ENCODE data around the gene EIF4G3. TPM values are rescaled to one million over a fixed set of nuclear protein-coding genes. Genes with fewer than 3 reads are reported as not detected.
A peak's percentile ranks its signal among the peaks of the same experiment; 100 is the strongest.
"Not testable (repeated sequence)": the region's sequence is repeated elsewhere in the genome, so short reads cannot be mapped to it uniquely, and the experiment has no call there.

Gene EIF4G3
- total and polyA plus RNA-seq, 4 donors = 16.5 to 59.8 (median 33.4) TPM

DNA sequence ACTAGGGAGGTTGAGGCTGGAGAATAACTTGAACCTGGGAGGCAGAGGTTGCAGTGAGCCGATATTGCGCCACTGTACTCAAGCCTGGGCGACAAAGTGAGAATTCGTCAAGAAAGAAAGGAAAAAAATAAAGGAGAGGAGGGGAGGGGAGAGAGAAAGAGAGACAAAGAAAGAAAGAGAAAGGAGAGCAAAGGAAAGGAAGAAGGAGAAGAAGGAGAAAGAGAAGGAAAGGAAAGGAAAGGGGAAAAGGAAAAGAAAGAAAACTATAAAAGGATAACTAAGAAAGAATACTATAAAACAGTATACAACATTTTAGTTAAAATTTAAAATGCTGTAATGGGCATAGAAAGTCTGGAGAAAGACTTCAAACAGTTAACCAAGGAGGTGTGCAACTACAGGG, 33.6 kb downstream of the EIF4G3 start:
- H3K9me3 ChIP-seq (ENCODE audit: control insufficient read depth in 4 of 4, insufficient read depth in 3 of 4, low read length in 3 of 4) = no peaks in the 10 kb centered on the region
- TF ChIP-seq, protein P1, sequence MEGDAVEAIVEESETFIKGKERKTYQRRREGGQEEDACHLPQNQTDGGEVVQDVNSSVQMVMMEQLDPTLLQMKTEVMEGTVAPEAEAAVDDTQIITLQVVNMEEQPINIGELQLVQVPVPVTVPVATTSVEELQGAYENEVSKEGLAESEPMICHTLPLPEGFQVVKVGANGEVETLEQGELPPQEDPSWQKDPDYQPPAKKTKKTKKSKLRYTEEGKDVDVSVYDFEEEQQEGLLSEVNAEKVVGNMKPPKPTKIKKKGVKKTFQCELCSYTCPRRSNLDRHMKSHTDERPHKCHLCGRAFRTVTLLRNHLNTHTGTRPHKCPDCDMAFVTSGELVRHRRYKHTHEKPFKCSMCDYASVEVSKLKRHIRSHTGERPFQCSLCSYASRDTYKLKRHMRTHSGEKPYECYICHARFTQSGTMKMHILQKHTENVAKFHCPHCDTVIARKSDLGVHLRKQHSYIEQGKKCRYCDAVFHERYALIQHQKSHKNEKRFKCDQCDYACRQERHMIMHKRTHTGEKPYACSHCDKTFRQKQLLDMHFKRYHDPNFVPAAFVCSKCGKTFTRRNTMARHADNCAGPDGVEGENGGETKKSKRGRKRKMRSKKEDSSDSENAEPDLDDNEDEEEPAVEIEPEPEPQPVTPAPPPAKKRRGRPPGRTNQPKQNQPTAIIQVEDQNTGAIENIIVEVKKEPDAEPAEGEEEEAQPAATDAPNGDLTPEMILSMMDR (IDR thresholded peaks at IDR 0.05; ENCODE audit: control extremely low read depth, extremely low read depth) = no peak
- no peak overlapping the region for H3K27ac ChIP-seq (ENCODE audit: low read depth in 1 of 2, low read length in 1 of 2)
- DNase-seq = no peak
- no peaks in the 10 kb centered on the region for H3K27me3 ChIP-seq (ENCODE audit: control insufficient read depth in 3 of 3, insufficient read depth in 3 of 3, low read length in 2 of 3)
- H3K36me3 ChIP-seq (ENCODE audit: control insufficient read depth in 4 of 4, insufficient read depth in 4 of 4, low read length in 4 of 4) = peaks cover 0 to 9% (median 2%) of the 10 kb centered on the region in 4 donors
- no peak overlapping the region for H3K4me3 ChIP-seq
- ATAC-seq (ENCODE audit: insufficient read depth, low FRiP score) = no peak
- H3K4me1 ChIP-seq (ENCODE audit: control insufficient read depth in 5 of 5, insufficient read depth in 5 of 5, low read length in 5 of 5) = peaks cover 0 to 4% (median 0%) of the 10 kb centered on the region in 5 donors
- no peak overlapping the region for H3K9ac ChIP-seq (ENCODE audit: insufficient read depth in 1 of 2, low read length in 2 of 2)
- WGBS, 2 donors = 95 to 97% methylated on average over 4 of the region's 4 CpGs

DNA sequence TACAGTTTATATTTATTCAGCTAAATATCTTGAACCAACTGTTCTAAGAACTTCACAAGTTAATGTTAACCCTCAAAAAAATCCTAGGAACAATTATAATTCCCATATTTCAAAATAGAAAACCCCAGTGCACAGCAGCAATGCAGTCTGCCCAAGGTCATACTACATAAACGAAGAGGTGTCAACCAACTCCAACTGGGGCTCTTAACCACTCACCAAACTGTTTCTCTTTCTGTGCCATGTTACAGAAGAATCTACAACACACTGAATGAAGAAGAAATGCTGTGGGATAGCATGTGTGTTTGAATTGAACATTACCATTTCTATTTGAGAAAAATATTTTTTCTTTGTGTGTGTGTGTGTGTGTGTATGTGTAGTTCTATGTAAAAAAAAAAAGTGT, 35.7 kb downstream of the EIF4G3 start:
- no peak overlapping the region for H3K4me3 ChIP-seq
- H3K4me1 ChIP-seq (ENCODE audit: control insufficient read depth in 5 of 5, insufficient read depth in 5 of 5, low read length in 5 of 5) = peaks cover 0 to 4% (median 0%) of the 10 kb centered on the region in 5 donors
- H3K27ac ChIP-seq (ENCODE audit: low read depth in 1 of 2, low read length in 1 of 2) = no peak overlapping the region
- 59 to 74% methylated on average over 1 of the region's 1 CpG for WGBS, 2 donors
- TF ChIP-seq, protein P1 (IDR thresholded peaks at IDR 0.05; ENCODE audit: control extremely low read depth, extremely low read depth) = no peak
- DNase-seq = peak in 2 of 3 donors; percentile 30 to 39
- H3K27me3 ChIP-seq (ENCODE audit: control insufficient read depth in 3 of 3, insufficient read depth in 3 of 3, low read length in 2 of 3) = no peaks in the 10 kb centered on the region
- no peak for ATAC-seq (ENCODE audit: insufficient read depth, low FRiP score)
- H3K9me3 ChIP-seq (ENCODE audit: control insufficient read depth in 4 of 4, insufficient read depth in 3 of 4, low read length in 3 of 4) = no peaks in the 10 kb centered on the region
- H3K36me3 ChIP-seq (ENCODE audit: control insufficient read depth in 4 of 4, insufficient read depth in 4 of 4, low read length in 4 of 4) = peaks cover 0 to 10% (median 3%) of the 10 kb centered on the region in 4 donors
- H3K9ac ChIP-seq (ENCODE audit: insufficient read depth in 1 of 2, low read length in 2 of 2) = no peak overlapping the region

DNA sequence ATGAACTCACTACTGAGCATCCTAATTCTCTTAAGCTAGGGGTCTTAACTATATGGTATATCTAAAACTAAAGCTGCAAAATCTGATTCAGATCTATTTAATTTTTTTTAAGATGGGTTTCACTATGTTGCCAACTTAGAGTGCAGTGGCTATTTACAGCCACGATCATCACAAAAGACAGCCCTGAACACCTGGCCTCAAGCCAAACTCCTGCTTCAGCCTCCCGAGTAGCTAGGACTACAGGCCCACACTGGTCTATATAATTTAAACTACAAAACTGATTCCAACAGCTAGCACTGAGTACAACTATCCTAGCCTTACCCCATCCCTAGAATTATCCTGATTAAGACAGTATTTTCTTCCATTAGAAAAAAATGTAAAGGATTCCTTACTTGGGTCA, 37.1 kb downstream of the EIF4G3 start:
- no peak for ATAC-seq (ENCODE audit: insufficient read depth, low FRiP score)

DNA sequence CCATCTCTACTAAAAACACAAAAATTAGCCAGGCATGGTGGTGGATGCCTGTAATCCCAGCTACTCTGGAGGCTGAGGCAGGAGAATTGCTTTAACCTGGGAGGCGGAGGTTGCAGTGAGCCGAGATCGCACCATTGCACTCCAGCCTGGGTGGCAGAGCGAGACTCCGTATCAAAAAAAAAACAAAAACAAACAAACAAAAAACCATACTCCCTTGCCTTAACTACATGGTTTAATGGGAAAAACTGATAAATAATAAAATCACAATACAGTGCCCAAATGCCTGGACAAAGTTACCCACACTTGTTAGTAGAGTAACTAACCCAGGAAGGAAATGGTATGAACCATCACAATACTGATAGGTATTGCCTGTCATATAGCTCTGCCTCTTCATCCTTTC, 40.4 kb downstream of the EIF4G3 start:
- not testable (repeated sequence) for DNase-seq; H3K27ac ChIP-seq (ENCODE audit: low read depth in 1 of 2, low read length in 1 of 2); H3K27me3 ChIP-seq (ENCODE audit: control insufficient read depth in 3 of 3, insufficient read depth in 3 of 3, low read length in 2 of 3); H3K9me3 ChIP-seq (ENCODE audit: control insufficient read depth in 4 of 4, insufficient read depth in 3 of 4, low read length in 3 of 4); H3K4me3 ChIP-seq; H3K4me1 ChIP-seq (ENCODE audit: control insufficient read depth in 5 of 5, insufficient read depth in 5 of 5, low read length in 5 of 5); H3K9ac ChIP-seq (ENCODE audit: insufficient read depth in 1 of 2, low read length in 2 of 2); ATAC-seq (ENCODE audit: insufficient read depth, low FRiP score)
- WGBS, 2 donors = 97 to 99% methylated on average over 5 of the region's 5 CpGs
- H3K36me3 ChIP-seq (ENCODE audit: control insufficient read depth in 4 of 4, insufficient read depth in 4 of 4, low read length in 4 of 4) = peaks cover 0 to 12% (median 4%) of the 10 kb centered on the region in 4 donors

More for the DNA sequence above, 37.1 kb downstream of the EIF4G3 start:
- H3K27me3 ChIP-seq (ENCODE audit: control insufficient read depth in 3 of 3, insufficient read depth in 3 of 3, low read length in 2 of 3) = no peaks in the 10 kb centered on the region
- peak in 2 of 3 donors; percentile 43 to 52 for DNase-seq
- no peak overlapping the region for H3K9ac ChIP-seq (ENCODE audit: insufficient read depth in 1 of 2, low read length in 2 of 2)
- H3K4me3 ChIP-seq = no peak overlapping the region
- TF ChIP-seq, protein P1 (IDR thresholded peaks at IDR 0.05; ENCODE audit: control extremely low read depth, extremely low read depth) = no peak
- peaks cover 0 to 7% (median 3%) of the 10 kb centered on the region in 4 donors for H3K36me3 ChIP-seq (ENCODE audit: control insufficient read depth in 4 of 4, insufficient read depth in 4 of 4, low read length in 4 of 4)
- WGBS, 2 donors = 35 to 39% methylated on average over 2 of the region's 2 CpGs
- peaks cover 0 to 4% (median 0%) of the 10 kb centered on the region in 5 donors for H3K4me1 ChIP-seq (ENCODE audit: control insufficient read depth in 5 of 5, insufficient read depth in 5 of 5, low read length in 5 of 5)
- H3K27ac ChIP-seq (ENCODE audit: low read depth in 1 of 2, low read length in 1 of 2) = no peak overlapping the region
- H3K9me3 ChIP-seq (ENCODE audit: control insufficient read depth in 4 of 4, insufficient read depth in 3 of 4, low read length in 3 of 4) = no peaks in the 10 kb centered on the region
